ENCODE measurements around the gene ARL5B. TPM values are rescaled to one million over a fixed set of nuclear protein-coding genes. Genes with fewer than 3 reads are reported as not detected.

Gene ARL5B
- total and polyA plus RNA-seq, 3 donors from 2014 or later: 9.4 to 18.3 (median 16.8) TPM

GRCh38 chr10:18723801-18724200 is 64.6 kb downstream of the ARL5B start:
- Histone ChIP-seq H3K27ac (no peak overlapping the region), H3K4me1 (no peaks in the 10 kb centered on the region), H3K27me3 (no peaks in the 10 kb centered on the region), H3K4me3 (no peak overlapping the region), H3K9me3 (no peaks in the 10 kb centered on the region), H3K36me3 (ENCODE audit: low read depth, missing control alignments) (no peaks in the 10 kb centered on the region)
- 66 to 79% methylated on average over 3 of the region's 3 CpGs for WGBS, 2 donors
- no peak for TF ChIP-seq POLR2A (IDR thresholded peaks at IDR 0.05)
- TF ChIP-seq CTCF (IDR thresholded peaks at IDR 0.05): no peak
- no peak for DNase-seq
- intact Hi-C loops (cut with DNase I; ENCODE audit: low total_unique reads): no loop called here

Other genes with a start within 250 kb of the ARL5B start
- gene NSUN6, start 7.8 kb upstream of the ARL5B start, total RNA-seq: 10 to 100 TPM; 50.2 to 73.0 TPM
- 34.7 TPM for gene NSUN6, start 7.8 kb upstream of the ARL5B start, polyA plus RNA-seq (ENCODE audit: insufficient read depth, low read depth, low replicate concordance)

All from testis (tissue), 3 donors.